Hindlimb muscle (tissue), 1 donor: ENCODE data around the gene EFNA4. TPM values are rescaled to one million over a fixed set of nuclear protein-coding genes. Genes with fewer than 3 reads are reported as not detected.

ENCODE experiments used
- DNase-seq: peaks from one replicate; pipeline ENCODE4 v3.0.0-alpha.2; 2013
- polyA plus RNA-seq: library from polyadenylated mRNA; unstranded; fragments of 120-200 nt; gene quantifications from one replicate; pipeline ENCODE4 v1.2.1, GENCODE V29; 2013; ENCODE audit not compliant: insufficient read length

EFNA4 gene
- polyA plus RNA-seq, 1 donor: 6.0 TPM

DNA sequence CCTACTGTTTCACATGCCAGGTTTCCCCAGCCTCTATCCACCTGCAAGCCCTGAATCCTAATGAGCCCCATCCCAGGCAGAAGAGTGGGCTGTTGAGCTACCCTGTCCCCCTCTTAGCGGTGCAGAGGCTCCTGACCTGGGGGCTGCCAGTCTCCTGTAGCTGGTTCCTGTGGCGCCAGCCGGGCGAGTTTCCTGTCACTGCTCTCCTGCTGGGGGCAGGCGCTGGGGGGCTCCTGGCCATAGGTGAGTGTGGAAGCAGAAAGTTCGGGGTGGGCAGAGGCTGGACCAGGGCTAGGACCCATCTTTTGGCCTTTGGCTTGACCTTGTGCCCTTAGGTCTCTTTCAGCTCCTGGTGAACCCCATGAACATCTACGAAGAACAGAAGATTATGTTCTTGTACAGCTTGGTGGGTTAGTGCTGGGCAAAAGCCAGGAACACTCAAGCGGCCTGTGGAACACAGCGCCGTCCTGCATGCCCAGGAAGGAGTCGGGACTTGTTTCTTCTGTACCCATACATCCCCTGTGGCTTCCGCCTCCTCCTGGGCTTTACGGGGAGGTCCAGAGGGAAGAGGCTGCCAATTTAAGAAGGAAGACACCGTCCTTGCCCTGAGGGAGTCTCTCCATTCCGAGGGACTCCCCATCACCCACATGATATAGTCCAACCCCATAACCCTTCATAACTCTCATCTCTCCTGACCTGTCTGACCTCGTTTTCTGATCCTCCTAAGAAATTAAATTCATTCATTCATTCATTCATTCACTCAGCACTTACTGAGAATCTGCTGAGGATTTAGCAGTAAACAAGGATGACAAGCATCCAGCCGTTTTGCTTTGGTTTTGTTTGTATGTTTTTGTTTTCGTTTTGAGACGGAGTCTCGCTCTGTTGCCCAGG, 29.0 kb upstream of the EFNA4 start:
- DNase-seq: no peak

- DNase-seq: no peak
Measured at GRCh38 chr1:155035936-155036335, 27.6 kb upstream of the EFNA4 start.

- no peak for DNase-seq
Measured at GRCh38 chr1:155037043-155037442, 26.5 kb upstream of the EFNA4 start.

DNA sequence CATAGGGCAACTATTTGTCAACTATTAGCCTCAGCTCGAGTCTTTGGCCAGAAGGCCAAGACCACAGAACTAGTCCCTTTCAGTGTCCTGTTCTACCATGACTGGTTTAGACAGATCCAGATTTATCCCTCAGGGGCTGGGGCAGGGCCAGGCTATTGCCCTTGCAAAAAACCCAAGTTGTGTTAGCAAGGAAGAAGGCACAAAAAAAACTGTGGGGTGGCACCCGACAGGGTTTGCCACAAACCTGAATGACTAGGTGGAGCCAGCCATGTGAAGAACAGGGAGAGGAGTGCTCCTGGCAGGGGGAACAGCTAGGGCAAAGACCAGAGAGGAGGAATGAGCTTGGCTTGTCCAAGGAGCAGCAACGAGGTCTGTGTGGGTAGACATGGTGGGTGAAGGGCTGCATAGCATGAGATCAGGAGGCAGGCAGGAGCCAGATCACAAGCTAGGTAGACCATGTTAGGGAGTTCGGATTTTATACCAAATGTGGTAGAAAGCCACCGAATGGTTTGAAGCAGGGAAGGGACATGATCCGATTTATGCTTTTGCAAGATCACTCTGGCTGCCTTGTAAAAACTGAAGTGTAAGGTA, 25.6 kb upstream of the EFNA4 start:
- no peak for DNase-seq

- DNase-seq: no peak
Measured at GRCh38 chr1:155038602-155039307, 24.8 kb upstream of the EFNA4 start.

DNA sequence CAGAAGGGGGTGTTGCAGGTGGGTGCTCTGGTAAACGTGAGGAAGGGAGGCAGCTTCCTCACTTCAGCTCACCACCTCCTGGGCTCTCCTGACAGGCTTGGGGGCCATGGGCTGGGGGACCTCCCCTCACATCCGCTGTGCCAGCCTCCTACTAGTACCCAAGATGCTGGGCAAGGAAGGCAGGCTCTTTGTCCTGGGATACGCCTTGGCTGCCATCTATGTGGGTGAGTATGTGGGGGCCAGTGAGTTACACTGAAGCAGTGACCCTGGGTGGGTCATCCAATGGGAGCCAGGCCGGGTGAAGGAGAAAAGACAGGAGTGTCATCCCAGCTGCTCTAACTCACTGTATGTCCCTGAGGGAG, 24.3 kb upstream of the EFNA4 start:
- no peak for DNase-seq

GRCh38 chr1:155040358-155041093, 23.0 kb upstream of the EFNA4 start:
- no peak for DNase-seq

- DNase-seq: no peak
Measured at GRCh38 chr1:155042789-155043188, 20.8 kb upstream of the EFNA4 start.

DNA sequence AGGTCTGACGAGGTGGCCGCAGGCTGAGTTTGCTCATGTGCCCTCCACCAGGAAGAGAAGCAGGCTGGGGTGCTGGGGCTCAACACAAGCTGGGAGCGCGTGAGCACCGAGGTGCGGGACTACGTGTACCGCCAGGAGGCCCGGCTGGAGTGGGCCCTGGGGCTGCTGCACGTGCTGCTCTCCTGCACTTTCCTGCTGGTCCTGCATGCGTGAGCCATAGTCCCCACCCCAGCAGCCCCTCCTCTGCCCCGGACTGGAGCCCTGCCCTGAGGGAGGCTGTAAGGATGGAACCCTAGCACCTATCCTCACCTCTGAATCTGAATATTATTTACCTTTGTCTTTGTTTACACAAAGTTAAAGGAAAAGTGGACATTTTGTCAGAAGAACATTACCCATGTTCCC, 20.2 kb upstream of the EFNA4 start:
- no peak for DNase-seq

- no peak for DNase-seq
Measured at GRCh38 chr1:155043793-155044192, 19.7 kb upstream of the EFNA4 start.

DNA sequence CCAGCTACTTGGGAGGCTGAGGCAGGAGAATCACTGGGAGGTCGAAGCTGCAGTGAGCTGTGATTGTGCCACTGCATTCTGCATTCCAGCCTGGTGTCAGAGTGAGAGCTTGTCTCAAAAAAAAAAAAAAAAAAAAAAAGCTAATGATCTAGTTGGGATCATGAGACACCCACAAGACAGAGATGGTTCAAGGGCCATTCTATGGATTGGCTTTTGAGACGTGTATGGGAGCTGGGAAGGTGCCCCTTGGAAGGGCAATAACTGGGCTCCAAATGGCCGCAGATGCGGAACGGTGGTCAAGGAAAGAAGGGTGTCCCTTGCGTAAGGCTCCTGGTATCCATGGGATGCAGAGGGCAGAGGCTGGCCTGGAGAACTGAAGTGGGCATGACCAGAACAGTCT, 19.2 kb upstream of the EFNA4 start:
- DNase-seq: no peak

- DNase-seq: peak; percentile 52
Measured at GRCh38 chr1:155044812-155045657, 18.5 kb upstream of the EFNA4 start.

DNA sequence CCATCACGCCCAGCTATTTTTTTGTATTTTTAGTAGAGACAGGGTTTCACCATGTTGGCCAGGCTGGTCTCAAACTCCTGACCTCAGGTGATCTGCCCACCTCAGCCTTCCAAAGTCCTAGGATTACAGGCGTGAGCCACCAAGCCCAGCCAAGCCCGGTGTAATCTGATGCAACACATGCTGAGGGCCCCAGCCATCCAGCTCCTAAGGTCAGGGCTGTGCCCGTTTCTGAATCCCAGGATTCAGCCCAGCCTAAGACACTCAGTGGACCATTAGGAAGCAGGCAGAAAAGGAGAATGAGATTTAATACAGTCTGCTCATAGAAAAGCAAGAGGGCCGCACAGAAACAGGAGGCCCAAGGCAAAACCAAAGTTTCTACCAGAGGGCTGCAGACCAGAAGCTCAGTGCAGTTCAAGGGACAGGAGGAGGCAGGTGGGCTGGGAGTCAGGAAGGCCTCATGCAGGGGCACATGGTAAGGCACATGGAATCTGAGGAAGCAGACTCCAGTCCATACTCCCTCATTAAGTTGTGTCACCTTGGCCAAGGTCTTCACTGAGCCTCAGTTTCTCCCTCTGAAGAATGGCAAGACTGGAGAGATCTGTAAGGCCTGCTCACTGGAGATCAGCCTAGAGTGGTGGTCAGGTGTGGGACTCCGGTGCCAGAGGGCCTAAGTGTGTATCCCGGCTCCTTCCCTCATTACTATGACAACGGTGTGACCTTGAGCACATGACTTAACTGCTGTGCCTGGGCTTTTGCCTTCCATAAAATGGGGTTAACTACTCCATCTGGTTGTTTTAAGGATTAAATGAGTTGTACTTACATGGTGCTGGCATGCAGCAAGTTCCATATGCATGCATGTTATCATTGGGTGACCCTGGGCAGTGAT, 14.8 kb upstream of the EFNA4 start:
- DNase-seq: no peak

DNA sequence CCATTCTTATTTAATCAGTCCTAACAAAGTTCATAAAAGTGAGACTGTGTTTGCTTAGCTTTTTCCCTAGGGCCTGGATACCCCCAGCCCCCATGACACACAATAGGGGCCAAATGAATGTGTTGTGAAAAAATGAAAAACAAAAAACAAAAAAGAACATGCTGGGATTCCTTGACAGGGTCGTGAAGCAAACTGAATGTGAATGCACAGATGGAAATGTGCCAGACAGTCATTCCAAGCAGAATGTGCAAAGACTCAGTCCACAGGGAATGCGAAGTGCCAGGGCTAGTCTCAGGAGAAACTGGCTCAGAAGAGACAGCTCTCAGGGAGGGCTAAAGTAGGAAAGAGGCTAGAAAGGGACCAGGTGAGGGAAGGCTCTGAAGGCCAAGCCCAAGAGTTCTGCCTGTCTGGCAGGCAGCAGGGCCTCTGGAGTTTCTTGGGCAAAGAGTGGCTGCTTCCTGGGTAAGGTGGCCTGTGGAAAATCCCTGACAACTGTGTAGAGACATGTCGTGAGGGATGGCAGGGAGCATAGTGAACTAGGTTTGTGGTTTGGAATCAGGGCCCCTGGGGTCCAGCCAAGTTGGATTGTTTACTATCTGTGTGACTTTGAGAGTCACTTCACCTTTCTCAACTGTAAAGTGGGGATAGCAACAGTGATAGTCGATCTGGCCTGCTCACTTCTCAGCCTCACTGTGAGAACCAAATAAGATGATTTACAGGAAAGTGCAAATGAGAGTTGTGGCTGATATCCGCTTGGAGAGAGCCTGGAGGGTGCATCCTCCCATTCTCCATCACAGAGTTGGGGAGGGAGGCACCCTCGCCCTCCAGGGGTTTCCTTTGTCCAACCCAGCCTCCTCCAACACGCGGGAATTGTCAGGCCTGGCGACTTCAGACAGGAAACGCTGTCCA, 13.6 kb upstream of the EFNA4 start:
- no peak for DNase-seq

DNA sequence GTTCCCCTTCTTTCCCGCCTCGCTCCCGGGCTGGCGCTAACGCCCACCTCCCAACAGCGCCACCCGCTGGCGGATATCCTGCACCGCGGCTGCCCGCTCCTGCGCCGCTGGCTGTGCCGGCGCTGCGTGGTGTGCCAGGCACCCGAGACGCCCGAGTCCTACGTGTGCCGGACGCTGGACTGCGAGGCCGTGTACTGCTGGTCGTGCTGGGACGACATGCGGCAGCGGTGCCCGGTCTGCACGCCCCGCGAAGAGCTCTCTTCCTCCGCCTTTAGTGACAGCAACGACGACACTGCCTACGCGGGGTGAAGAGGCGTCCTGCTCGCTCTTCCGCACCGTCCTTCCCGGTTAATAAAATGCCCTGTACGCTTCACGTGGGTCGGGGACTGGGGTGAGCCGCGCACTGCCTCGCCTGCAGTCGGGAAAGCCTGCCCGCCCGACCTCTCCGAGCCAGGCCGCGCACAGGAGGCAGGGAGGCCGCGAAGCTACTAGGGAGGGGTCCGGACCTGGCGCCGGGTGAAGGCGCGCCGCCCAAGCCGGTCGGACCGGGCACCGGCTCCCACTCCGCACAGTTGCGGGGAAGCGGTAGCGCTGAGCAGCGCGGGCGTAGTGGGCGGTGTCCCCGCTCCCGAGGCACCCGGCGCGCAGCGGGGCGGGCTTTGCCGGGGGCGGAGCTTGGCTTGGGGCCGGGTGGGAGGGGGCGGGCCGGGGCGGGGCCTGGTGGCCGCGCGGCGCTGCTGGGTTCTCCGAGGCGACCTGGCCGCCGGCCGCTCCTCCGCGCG, 12.8 kb upstream of the EFNA4 start, which contains the start of gene ADAM15:
ADAM15 (plus strand) TSS at position 757 of the 782 bp plus-strand sequence. CDS start 71 bp downstream, outside the sequence.
- DNase-seq: peak; percentile 77

DNA sequence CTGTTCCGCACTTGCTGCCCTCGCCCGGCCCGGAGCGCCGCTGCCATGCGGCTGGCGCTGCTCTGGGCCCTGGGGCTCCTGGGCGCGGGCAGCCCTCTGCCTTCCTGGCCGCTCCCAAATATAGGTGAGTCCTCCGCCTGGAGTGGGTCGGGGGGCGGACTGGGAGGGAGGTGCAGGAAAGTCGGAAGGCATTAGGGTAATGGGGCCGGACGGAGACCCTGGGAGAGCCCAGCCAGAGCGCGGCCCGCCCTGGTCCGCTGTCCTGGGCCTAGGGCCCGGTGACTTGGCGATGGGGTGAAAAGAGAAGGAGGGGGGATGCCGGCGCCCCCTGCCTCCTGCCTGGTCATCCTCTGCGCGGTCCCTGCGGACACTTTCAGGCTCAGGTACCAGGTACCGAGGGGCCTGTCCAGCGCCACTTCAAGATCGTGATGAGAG, 12.2 kb upstream of the EFNA4 start:
- DNase-seq: no peak

DNA sequence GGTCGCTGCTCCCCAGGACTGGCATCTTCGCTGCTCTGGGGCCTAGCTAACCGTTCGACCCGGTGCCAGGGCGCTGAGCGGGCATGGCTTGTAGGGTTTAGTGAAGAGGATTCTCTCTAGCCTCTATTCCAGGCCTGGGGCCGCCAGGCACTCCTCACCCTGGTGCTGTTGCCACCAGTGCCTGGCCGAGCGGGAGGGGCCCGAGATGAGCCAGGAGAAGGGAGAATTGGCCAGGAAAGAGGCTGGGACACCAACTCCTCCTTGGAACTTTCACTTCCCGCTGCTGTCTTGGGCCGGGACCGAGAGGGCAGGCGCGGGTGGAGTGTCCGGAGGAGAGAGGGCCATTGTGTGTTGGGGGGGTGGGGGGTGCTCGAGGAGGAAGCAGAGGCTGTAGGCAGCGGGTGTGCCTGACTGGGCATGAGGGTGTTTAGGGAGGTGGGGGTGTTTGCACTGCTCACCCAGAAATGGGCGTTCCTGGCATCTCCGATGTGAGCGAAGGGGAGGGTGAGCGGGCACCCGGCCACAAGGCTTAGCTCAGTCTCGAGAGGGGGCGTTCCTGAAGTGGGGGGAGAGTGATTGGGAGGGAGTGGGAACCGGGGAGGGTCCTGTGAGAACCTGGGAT, 11.7 kb upstream of the EFNA4 start:
- peak; percentile 40 for DNase-seq
